ENCODE measurements around the gene ZKSCAN2. TPM values are rescaled to one million over a fixed set of nuclear protein-coding genes. Genes with fewer than 3 reads are reported as not detected.

Gene ZKSCAN2
- total and polyA plus RNA-seq, 2 of the 8 experiments (the other 6 are each of a cell fraction or from before 2014, with no cell fraction given) = 2.2 to 11.6 TPM

DNA sequence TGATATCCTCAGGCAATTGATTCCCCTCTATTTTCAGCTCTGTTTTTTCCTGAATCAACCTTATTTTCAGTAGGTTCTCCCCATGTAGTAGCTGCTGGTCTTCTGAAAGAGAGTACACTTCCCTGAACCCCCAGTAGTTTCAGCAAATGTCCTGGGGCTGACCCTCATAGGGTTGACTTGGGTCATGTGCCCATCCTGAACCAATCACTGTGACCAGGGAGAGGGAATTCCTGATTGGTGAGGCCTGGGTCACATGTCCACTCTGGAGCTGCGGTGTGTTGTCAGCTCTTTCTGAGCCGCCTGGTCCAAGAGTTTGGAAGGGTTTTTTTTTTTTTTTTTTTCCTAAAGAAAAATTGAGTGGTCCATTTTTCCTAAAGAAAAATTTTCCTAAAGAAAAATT is 8.3 kb upstream of the ZKSCAN2 start:
- FAIRE-seq = no peak

More for the DNA sequence above, 8.3 kb upstream of the ZKSCAN2 start:
- Histone ChIP-seq H2BK12ac (ENCODE audit: low read depth, low read length) (no peak overlapping the region), H2BK120ac (replicated peaks; ENCODE audit: low read depth, low read length) (no peak overlapping the region), H2AFZ (ENCODE audit: low read length) (no peak overlapping the region), H3K14ac (ENCODE audit: insufficient read length) (no peak overlapping the region), H3K27ac (ENCODE audit: low read depth, low read length) (no peak overlapping the region), H4K20me1 (replicated peaks in 1 of 2; ENCODE audit: control insufficient read depth in 1 of 2, insufficient read depth in 2 of 2, low read length in 2 of 2) (peaks cover 10 to 12% of the 10 kb centered on the region in 2 experiments), H3K9ac (replicated peaks in 1 of 4; ENCODE audit: extremely low read depth in 1 of 4, low read depth in 3 of 4, low read length in 3 of 4) (no peak overlapping the region), H3K9me3 (ENCODE audit: insufficient read depth in 2 of 2, low read depth in 1 of 2, low read length in 1 of 2) (no peaks in the 10 kb centered on the region), H3K79me1 (ENCODE audit: low read depth, low read length) (peaks cover 13% of the 10 kb centered on the region), H3K36me3 (ENCODE audit: control insufficient read depth in 2 of 4, insufficient read depth in 4 of 4, low read length in 3 of 4) (peaks cover 0 to 15% (median 2%) of the 10 kb centered on the region in 4 experiments; a peak in 4 of 8 replicates), H2BK15ac (ENCODE audit: low read length) (no peak overlapping the region), H2BK5ac (ENCODE audit: low read depth, low read length) (no peak overlapping the region), H3K4me3 (ENCODE audit: extremely low read depth in 1 of 4, insufficient read depth in 2 of 4, low read depth in 3 of 4, low read length in 4 of 4) (no peak overlapping the region), H3K79me2 (ENCODE audit: control insufficient read depth in 1 of 2, insufficient read depth in 2 of 2, low read length in 2 of 2) (peaks cover 5 to 43% of the 10 kb centered on the region in 2 experiments), H4K8ac (ENCODE audit: extremely low read depth, insufficient read depth, low read length) (no peak overlapping the region), H4K5ac (ENCODE audit: insufficient read length, low read depth, low read length) (no peak overlapping the region), H3K4me1 (replicated peaks in 1 of 4; ENCODE audit: control insufficient read depth in 3 of 4, insufficient read depth in 4 of 4, low read length in 3 of 4) (no peaks in the 10 kb centered on the region), H3K56ac (replicated peaks; ENCODE audit: insufficient read length, low read depth, low read length) (no peak overlapping the region), H2BK20ac (ENCODE audit: low read length) (no peak overlapping the region), H2AK5ac (ENCODE audit: low read depth, low read length) (no peak overlapping the region), H4K91ac (replicated peaks; ENCODE audit: insufficient read length, low read length) (no peak overlapping the region), H3K18ac (ENCODE audit: extremely low read depth, low read length) (no peak overlapping the region), H3K4ac (replicated peaks; ENCODE audit: insufficient read length, low read depth, low read length) (no peak overlapping the region), H3K23ac (ENCODE audit: insufficient read length) (no peak overlapping the region), H3K4me2 (ENCODE audit: insufficient read depth in 1 of 2, low read depth in 2 of 2, low read length in 2 of 2) (no peak overlapping the region), H3K23me2 (ENCODE audit: low read depth, low read length) (no peaks in the 10 kb centered on the region), H3K27me3 (replicated peaks in 1 of 4; ENCODE audit: control insufficient read depth in 3 of 4, extremely low read depth in 1 of 4, insufficient read depth in 3 of 4, low read length in 3 of 4) (no peaks in the 10 kb centered on the region)
- TF ChIP-seq GABPA (IDR thresholded peaks at IDR 0.05; ENCODE audit: borderline replicate concordance, insufficient read depth, low read length) = no peak
- TF ChIP-seq, protein P1, sequence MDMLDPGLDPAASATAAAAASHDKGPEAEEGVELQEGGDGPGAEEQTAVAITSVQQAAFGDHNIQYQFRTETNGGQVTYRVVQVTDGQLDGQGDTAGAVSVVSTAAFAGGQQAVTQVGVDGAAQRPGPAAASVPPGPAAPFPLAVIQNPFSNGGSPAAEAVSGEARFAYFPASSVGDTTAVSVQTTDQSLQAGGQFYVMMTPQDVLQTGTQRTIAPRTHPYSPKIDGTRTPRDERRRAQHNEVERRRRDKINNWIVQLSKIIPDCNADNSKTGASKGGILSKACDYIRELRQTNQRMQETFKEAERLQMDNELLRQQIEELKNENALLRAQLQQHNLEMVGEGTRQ (IDR thresholded peaks at IDR 0.05; ENCODE audit: low read length) = peak; percentile 69
- TF ChIP-seq EZH2 (IDR thresholded peaks at IDR 0.05; ENCODE audit: low read depth, low read length, severe bottlenecking) = no peak
- ChIA-PET CTCF (ENCODE audit: partially characterized antibody) (interaction anchor here (2.0 kb wide), 1 partner anchor 10 kb away, joined by 8 read pairs; no protein-coding TSS in a partner anchor), POLR2A (ENCODE audit: partially characterized antibody) (interaction anchor here (0.7 to 1.5 kb wide), 2 partner anchors 11 to 52 kb away, joined by 3 read pairs; no protein-coding TSS in a partner anchor)
- 96% methylated on average over 2 of the region's 2 CpGs; no CpG with 5 or more reads in 1 of the 2 experiments for WGBS, 2 experiments (ENCODE audit: extremely low coverage in 1 of 2, insufficient coverage in 1 of 2, insufficient read length in 1 of 2, insufficient replicate concordance in 2 of 2, low coverage in 1 of 2, low lambda C conversion rate in 2 of 2, missing lambda C conversion rate in 1 of 2)
- no peak for DNase-seq (ENCODE audit: low read depth in 1 of 2, low spot score in 2 of 2)

Measured in H1 (cell line).